HG02973 (cell line): ENCODE measurements around the gene FASTK.

ENCODE experiments used
- ATAC-seq: cut with Tn5 transposase; IDR thresholded peaks from one replicate; pipeline ENCODE4 v1.9.1; 2021; ENCODE audit warnings: moderate library complexity; ENCODE audit not compliant: unreplicated experiment

FASTK gene

GRCh38 chr7:151068069-151068773 is 12.4 kb downstream of the FASTK start:
- no peak for ATAC-seq

- ATAC-seq, result no peak
Measured at GRCh38 chr7:151066273-151066974, 14.2 kb downstream of the FASTK start.

GRCh38 chr7:151065516-151065915 is 15.1 kb downstream of the FASTK start:
- ATAC-seq, result no peak

GRCh38 chr7:151064993-151065392 is 15.6 kb downstream of the FASTK start:
- ATAC-seq, result no peak

GRCh38 chr7:151064454-151064853 is 16.2 kb downstream of the FASTK start:
- ATAC-seq, result no peak

- ATAC-seq, result no peak
Measured at GRCh38 chr7:151063212-151063561, 17.4 kb downstream of the FASTK start.

DNA sequence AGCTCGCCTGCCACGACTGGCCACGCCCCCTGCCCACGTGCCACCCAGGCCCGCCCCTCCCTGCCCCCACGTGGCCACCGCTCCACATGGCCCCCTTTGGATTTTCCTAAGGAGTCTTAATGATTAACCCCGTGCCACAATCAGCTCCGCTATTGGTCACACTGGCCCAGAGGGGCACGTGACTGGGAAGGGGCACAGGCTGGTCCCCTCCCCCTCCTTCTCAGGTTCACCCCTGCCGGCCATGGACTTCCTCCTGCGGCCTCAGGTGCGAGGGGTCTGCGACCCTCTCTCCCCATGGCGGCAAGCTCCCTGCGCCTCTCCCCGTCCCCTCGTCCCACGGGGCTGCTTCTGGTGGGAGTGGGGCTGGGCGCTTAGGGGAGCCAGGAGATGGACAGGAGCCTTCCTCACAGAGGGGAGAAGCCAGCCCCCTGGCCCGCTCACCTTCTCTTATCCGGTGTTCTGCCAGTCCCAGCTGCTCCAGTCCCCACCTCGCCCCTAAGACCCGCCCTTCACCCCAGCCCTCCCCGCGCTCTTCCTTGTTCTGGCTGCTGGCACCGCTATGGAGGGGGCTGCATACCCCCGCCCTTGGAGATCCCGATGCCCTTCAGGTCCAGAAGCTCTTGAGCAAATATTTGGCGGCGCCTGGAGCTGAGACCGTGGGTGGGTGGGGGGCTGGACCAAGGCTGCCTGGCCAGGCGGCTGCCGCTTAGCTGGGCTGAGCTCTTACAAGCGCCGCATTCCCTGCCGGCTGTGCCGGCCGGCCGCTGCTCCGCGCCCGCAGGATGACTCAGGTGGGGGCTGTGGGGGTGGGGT is 18.0 kb downstream of the FASTK start:
- no peak for ATAC-seq

- no peak for ATAC-seq
Measured at GRCh38 chr7:151062111-151062398, 18.6 kb downstream of the FASTK start.

DNA sequence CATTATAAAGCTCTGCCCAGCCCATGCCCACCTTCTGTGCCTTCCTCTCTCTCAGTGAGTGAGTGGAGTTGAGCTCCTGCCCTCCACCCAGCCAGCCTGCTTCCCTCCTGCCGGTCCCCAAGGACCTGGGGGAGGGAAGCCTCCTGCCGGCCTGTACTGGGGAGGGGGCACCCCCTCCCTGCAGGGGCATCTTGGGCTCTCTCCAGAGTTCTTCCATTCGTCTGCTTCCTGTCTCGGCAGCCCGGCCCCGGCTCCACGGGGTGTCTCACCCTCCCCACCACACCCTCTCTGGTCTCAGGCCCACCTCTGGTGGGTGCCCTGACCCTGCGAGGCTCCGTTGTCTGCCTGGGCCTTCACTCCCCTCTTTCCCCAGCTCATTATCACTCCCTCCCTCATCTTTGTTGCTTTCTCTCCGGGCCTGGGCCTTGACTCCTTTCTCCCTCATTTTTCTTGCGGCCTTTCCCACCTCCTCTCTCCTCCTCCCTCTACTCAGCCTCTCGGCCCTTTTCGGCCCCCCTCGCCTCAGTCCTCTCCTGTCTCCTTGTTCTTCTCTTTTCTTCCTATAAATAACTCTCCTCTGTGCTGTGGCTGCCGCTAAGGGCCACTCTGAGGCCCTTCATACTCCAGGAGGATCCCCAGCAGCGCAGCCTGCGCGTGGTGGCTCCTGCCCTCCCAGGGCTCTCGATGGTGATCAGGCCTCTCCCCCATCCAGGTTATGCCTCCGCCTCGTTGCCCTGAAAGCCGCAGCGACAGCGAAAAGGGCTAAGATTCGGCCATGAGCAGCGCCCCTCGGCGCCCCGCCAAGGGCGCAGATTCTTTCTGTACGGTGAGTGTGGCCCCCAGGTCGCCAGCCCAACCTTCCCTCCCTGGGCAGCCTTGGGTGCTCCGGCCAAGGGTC is 19.1 kb downstream of the FASTK start:
- ATAC-seq, result no peak

DNA sequence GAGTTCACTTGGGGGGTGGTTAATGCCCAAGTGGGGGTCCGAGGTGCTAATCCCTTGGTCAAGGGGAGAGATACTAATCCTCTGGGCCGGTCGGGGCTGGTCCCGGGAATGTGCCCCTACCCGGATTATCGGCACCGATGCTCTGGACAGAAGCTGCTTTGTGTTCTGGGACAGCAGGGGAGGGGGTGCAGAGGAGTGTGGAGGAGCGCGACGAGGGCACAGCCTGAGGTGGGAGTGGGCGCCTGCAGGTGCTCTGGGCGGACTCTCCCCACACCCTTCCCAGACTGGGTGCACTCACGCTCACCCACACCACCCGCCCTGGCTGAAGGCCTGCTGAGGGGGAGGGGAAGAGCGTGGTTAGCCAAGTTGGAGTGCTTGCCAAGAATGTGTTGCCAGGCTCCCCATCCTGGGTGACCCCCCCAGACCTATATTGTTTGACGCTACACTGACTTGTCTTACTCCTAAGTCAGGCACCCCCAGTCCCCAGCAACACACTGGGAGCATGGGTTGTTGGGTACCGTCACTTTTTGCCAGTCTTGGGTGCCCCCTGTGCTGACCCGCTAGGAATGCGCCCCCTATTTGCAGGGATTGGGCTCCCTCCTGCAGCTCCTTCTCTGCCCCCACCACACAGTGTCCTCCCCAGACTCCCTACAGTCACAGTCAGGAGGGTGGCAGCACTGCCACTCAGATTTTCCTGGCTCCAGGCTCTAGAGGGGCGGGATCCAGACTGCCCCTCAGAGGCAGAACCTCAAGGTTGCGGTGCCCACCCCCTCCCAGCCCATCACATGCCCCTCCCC is 20.0 kb downstream of the FASTK start:
- ATAC-seq, result no peak

DNA sequence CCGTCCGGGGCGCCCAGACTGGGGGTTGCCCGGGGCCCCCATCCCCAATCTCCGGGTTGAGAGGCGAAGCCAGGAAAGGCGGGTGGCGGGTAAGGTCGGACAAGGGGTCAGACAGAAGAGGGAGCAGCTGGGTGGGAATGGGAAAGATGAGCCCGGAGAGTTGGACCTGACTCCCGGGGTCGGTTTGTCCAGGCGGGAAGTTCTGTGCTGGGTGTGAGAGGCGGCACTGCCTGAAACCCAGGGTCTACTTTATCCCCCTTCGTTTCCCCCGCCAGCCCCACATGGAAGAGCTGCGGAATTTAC is 20.5 kb downstream of the FASTK start:
- no peak for ATAC-seq

GRCh38 chr7:151059367-151060112 is 21.1 kb downstream of the FASTK start, which contains the start of gene SLC4A2:
TSS of gene SLC4A2 (plus strand) at chr7:151059589. CDS start at chr7:151061988, 2,399 bp downstream.
- peak; percentile 22 for ATAC-seq

DNA sequence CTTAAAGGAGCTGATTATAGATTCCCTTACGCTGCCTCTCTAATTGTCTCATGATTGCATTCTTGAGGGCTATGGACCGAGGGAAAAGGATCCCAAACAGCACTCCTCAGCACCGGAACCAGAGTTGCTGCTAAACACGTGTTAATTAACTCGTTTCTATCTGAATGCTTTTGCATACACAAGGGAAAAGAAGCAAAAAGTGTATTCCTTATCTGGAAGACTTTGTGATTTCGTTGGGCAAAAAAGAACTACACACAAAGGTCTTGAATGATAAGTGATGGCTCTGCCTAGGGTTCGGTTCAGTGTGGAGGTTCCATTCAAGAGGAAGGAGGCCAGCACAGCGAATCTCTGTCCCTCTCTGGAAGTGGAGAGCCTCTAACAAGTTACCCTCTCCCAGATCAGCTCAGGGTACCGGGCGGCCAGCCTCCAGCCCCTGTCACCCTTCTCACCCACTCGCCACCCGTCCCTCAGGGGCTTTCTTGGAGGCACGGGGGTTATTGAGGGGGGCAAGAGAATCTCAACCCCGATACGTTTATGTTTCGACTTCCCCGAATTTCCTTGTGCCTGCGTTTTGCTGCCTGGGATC is 21.7 kb downstream of the FASTK start:
- ATAC-seq, result no peak

- ATAC-seq, result peak; percentile 86
Measured at GRCh38 chr7:151057989-151058780, 22.4 kb downstream of the FASTK start.

DNA sequence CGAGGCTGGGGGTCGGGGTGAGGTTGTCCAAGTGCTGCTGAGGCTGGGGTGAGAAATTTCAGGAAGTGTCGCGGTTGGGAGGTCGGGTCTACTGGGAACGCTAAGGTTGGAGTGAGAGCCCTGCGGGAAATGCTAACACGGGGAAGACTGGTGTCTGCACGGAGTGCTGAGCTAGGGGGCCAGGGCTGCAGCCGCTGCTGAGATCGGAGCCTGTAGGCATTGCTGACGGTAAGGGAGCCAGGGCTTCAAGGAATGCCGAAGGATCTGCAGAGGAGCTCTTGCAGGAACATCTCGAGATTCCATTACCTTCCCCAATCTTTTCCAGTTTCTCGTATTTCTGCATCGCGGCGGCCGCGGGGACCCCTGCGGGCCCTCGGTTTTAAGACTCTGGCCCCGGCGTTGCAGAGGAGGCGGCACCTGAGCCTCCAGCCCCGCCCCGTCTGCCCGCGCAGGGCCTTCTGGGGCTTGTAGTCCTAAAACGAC is 23.1 kb downstream of the FASTK start, which contains the start of gene CDK5:
CDK5 (minus strand) TSS at position 392 of the 483 bp plus-strand sequence; CDS start at position 343, 49 bp downstream.
- peak; percentile 8 for ATAC-seq

DNA sequence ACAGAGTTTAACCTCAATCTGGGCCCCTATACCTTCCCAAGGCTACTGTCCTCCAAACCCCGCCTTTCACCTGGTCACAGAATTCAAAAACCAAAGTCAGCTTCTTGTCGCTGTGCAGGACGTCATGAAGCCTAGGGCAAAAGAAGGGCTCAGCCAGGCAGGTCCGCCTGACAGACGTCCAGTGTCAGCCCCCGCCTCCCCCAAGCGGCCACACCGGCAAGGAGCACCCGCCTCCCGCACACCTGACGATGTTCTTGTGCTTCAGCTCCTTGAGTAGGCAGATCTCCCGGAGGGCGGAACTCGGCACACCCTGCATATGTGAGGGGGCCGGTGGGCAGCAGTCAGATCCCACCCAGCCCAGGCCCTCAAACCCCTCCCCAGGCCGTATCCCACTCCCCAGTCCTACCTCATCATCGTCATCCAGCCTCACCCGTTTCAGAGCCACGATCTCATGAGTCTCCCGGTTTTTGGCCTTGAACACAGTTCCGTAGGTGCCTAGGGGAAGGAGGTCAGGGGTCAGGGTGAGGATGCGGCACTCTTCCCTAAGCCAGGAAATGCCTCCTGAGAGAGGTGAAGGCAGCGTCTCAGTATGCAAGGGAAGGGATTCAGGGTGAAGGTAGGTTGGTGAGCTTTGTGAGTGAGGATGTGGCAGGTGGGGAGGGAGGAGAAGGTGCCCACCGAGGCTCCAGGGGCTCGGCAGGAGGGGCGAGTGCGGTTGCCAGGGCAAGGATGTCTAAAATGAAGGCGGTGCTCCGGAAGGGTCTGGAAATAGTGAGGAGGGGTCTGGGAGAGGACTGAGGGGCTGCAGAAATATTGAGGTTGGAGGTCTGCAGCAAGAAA is 23.7 kb downstream of the FASTK start:
- no peak for ATAC-seq

- no peak for ATAC-seq
Measured at GRCh38 chr7:151056283-151056665, 24.3 kb downstream of the FASTK start.
